HG03095 (cell line): ENCODE measurements around the gene ACVR2B.

Experiments
- ATAC-seq: cut with Tn5 transposase; IDR thresholded peaks from one replicate; pipeline ENCODE4 v1.9.1; 2021; ENCODE audit warnings: moderate library complexity; ENCODE audit not compliant: unreplicated experiment

ACVR2B gene

GRCh38 chr3:38480930-38481329 is 27.2 kb downstream of the ACVR2B start:
- no peak for ATAC-seq

DNA sequence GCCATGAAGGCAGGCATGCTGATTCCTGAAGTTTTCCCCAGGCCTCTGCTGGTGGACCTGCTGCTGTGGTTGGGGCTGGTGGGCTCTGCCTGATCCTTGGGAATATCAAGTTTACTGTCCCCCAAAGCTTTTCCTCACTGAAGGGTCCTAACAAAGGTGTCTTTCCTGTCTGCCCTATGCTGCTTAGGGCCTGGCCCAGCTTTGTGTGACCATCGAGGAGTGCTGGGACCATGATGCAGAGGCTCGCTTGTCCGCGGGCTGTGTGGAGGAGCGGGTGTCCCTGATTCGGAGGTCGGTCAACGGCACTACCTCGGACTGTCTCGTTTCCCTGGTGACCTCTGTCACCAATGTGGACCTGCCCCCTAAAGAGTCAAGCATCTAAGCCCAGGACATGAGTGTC is 29.3 kb downstream of the ACVR2B start:
- no peak for ATAC-seq

- ATAC-seq = peak; percentile 99
Observed at GRCh38 chr3:38487323-38487722, 33.6 kb downstream of the ACVR2B start.

DNA sequence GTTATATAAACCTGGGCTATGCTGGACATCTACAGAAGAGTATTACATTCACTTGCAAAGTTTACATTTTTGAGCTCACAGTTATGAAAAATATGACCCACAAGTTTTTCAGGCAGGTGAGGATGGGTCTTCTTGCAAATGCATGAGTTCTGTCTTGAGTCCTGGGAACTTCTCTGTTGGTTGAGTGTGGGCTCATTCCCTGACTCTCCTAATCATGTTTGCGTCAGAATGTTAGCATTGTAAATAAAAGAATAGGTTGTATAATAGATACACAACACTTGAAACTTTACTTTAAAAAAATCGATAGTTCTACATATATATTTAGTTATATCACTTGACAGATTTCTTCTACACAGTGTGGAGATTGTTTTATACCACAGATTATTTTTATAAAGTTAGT is 35.3 kb downstream of the ACVR2B start:
- ATAC-seq = no peak

- ATAC-seq = no peak
Observed at GRCh38 chr3:38489766-38490165, 36.1 kb downstream of the ACVR2B start.

GRCh38 chr3:38490281-38491030 is 36.8 kb downstream of the ACVR2B start:
- ATAC-seq = no peak

DNA sequence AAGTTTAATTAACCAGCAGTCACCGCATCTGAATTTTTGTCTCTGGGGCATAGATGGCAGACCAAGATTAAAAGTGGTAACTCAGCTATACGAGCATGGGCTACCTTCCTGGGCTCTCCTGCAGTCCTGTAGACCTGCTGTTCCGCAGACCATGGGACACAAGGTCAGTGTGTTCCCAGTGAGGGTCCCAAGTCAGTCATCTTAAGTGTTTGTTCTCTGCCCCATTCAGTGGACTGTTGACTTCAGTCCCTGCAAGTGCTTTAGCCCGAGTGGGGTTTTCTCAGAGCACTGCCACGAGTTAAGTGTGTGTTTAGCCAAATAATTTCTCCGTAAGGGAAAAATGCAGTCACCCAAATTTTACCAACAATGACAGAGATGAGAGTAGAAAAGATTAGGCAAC is 37.5 kb downstream of the ACVR2B start:
- ATAC-seq = no peak

DNA sequence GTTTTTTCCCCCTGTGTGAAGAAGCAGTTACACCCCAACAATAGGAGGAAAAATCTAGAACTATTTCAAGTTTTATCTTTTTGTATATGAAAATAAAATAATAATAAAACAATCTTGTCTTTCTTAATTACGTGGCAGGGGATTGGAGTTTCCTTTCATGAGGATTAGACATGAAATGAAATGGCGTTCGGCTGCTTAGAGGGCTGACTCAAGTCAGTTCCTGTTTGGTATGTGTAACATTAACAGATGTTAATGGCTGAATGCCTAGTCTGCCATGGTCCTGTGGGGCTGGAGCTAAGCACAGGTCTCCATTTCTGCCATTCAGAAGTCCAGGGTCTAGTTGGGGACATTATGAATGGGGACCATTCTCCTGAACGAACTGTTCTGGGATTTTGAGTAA is 39.3 kb downstream of the ACVR2B start:
- ATAC-seq = no peak

DNA sequence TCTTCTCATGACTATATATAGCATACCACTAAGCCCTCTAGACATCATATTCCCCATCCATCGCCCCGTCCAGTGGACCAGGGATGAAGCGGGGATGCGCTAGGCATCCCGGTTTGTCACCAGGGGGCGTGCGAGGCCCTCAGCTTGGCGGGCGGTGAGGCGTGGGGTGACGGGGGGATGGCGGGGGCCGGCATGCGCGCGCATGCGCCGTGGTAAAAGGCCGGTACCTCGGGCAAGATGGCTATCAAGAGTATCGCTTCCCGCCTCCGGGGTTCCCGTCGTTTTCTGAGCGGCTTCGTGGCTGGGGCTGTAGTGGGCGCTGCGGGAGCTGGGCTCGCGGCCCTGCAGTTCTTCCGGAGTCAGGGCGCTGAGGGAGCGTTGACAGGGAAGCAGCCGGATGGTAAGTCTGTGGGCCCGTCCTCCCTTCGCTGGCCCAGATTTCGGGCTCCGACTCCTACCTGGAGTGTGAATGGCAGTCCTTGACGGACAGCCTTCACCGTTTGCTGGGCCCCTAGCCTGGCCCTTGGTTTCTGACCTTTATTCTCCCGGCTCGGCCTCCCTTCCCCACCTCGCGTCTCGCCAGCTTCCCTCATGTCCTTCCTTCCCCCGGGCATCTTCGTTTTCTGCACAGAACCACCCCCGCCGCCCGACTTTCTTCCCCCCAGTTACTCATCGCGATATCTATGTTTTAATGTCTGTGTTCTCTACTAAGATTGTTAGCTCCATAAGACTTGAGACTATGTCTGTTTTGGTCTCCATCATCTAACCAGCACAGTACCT is 42.6 kb downstream of the ACVR2B start, which contains the start of gene EXOG:
EXOG (plus strand) TSS at position 210 of the 780 bp plus-strand sequence; CDS start at position 238, 28 bp downstream.
- ATAC-seq = peak; percentile 84

GRCh38 chr3:38497031-38497430 is 43.3 kb downstream of the ACVR2B start:
- no peak for ATAC-seq

- no peak for ATAC-seq
Observed at GRCh38 chr3:38500688-38501417, 47.2 kb downstream of the ACVR2B start.

- peak; percentile 96 for ATAC-seq
Observed at GRCh38 chr3:38507120-38507519, 53.4 kb downstream of the ACVR2B start.

DNA sequence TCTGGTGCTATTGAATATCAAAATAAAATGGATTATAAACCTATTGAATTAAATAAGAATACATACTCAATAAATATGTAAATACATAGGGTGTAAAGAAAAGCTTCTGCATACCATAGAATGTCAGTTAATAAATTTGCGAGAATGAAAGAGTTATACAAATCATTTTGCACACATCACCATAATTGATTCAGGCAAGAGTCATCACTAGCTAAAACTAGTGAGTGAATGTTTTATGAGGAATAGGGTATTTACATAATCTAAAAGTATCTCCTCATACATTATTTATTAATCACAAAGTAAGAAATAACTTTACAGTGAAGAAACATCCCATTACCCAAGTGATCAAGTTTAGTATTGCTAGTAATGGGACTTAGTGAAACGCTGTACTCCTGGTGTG is 56.0 kb downstream of the ACVR2B start:
- ATAC-seq = no peak

GRCh38 chr3:38510631-38511030 is 56.9 kb downstream of the ACVR2B start:
- no peak for ATAC-seq

DNA sequence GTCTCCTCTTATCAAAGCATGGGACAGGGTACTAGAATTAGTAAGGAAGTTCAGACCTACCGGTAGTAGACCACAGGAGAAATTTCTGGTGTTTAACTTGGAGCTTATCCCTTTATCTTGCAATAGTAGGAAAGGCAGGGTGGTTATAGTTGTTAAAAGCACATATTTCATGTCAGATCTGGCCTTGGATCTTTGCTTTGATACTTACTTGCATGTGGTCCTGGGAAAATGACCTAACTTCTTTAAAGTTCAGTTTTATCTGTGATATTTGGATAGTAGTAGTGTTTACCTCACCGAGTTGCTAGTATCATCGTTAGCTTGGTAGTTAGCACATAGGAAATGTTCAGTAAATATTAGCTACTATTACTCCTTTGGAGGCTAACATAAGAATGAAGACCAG is 57.9 kb downstream of the ACVR2B start:
- ATAC-seq = no peak

- ATAC-seq = no peak
Observed at GRCh38 chr3:38515367-38515766, 61.7 kb downstream of the ACVR2B start.

DNA sequence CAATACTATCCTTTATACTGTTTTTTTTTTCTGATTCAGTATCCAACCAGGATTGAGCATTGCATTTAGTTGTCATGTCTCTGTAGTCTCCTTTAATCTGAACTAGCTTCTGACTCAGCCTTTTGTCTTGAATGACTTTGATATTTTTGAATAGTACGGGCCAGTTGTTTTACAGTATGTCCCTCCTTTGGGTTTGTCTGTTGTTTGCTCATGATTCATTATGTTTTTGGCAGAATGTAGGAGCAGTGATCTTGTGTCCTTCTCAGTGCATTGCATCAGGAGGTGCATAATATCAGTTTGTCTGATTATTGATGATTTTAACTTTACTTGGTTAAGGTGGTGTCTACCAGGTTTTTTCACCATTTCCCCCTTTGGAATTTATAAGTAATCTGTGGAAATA is 63.0 kb downstream of the ACVR2B start:
- ATAC-seq = no peak

- ATAC-seq = no peak
Observed at GRCh38 chr3:38519000-38519399, 65.3 kb downstream of the ACVR2B start.

GRCh38 chr3:38519651-38520050 is 66.0 kb downstream of the ACVR2B start:
- ATAC-seq = no peak

DNA sequence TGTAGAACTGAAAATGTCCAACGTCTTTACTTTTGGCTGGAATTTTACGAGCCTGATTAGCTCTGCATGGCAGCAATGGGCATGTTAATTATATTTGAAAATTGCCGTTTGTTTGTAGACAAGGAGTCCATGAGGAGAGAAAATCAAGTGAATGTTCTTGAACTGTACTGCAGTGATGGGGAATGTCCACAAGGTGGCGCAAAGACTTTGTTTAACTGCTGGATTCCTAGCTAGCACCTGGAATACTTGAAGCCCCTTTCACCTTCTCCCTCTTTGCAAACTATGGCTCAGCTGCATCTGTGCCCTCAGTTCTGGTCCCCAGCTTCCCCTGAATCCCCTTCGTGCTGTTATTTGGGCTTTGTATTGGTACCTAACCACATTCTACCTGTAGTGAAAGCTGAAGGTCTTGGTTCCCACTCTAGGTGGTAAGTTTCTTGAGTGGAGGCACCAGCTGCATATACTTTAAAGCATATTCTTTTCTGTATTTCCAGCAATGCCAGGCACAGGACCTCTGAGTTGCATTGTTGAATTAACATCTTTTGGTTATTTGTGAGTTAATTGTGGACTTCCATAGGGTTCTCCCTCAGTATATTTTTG is 67.8 kb downstream of the ACVR2B start:
- ATAC-seq = peak; percentile 62

DNA sequence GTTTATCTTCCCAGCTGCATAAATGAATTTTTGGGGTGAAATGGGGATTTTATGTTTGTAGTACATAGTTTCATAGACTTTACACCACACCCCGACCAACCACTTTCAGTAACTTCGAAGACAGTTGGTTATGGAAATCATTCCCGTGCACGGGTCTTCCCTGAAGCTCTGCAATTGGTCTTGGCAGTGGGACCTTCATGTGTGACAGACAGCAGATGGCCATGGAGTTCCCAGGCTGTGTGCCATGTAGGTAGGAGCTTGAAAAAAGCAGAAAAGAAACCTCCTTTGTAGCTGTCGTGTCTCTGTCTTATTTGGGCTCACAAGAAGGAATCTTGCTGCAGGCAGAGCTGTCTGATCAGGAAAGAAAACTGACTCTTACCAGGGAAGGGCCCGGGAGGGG is 68.3 kb downstream of the ACVR2B start:
- no peak for ATAC-seq
